ENCODE measurements around the gene DAPK1.

The DAPK1 gene

GRCh38 chr9:87651431-87651830 is 153.8 kb downstream of the DAPK1 start:
- no peak for DNase-seq

- DNase-seq: no peak
Observed at GRCh38 chr9:87653941-87654340, 156.3 kb downstream of the DAPK1 start.

GRCh38 chr9:87655731-87656130 is 158.1 kb downstream of the DAPK1 start:
- no peak for DNase-seq

- DNase-seq: no peak
Observed at GRCh38 chr9:87656485-87656884, 158.8 kb downstream of the DAPK1 start.

GRCh38 chr9:87657190-87657589 is 159.5 kb downstream of the DAPK1 start:
- DNase-seq: no peak

- DNase-seq: no peak
Observed at GRCh38 chr9:87657893-87658292, 160.2 kb downstream of the DAPK1 start.

GRCh38 chr9:87658511-87658910 is 160.8 kb downstream of the DAPK1 start:
- no peak for DNase-seq

GRCh38 chr9:87659534-87660419 is 162.1 kb downstream of the DAPK1 start:
- DNase-seq: no peak

GRCh38 chr9:87661241-87661640 is 163.6 kb downstream of the DAPK1 start:
- no peak for DNase-seq

GRCh38 chr9:87662808-87663528 is 165.3 kb downstream of the DAPK1 start:
- peak; percentile 69 for DNase-seq

GRCh38 chr9:87663556-87663955 is 165.9 kb downstream of the DAPK1 start:
- DNase-seq: no peak

- DNase-seq: no peak
Observed at GRCh38 chr9:87664153-87665060, 166.7 kb downstream of the DAPK1 start.

- no peak for DNase-seq
Observed at GRCh38 chr9:87665505-87665904, 167.8 kb downstream of the DAPK1 start.

- DNase-seq: no peak
Observed at GRCh38 chr9:87667164-87667738, 169.6 kb downstream of the DAPK1 start.

- DNase-seq: no peak
Observed at GRCh38 chr9:87668222-87668621, 170.6 kb downstream of the DAPK1 start.

GRCh38 chr9:87668722-87669121 is 171.1 kb downstream of the DAPK1 start:
- no peak for DNase-seq

GRCh38 chr9:87670572-87671264 is 173.1 kb downstream of the DAPK1 start:
- no peak for DNase-seq

GRCh38 chr9:87671478-87671877 is 173.8 kb downstream of the DAPK1 start:
- no peak for DNase-seq

- DNase-seq: no peak
Observed at GRCh38 chr9:87671925-87672324, 174.3 kb downstream of the DAPK1 start.

- DNase-seq: no peak
Observed at GRCh38 chr9:87672586-87672985, 174.9 kb downstream of the DAPK1 start.

GRCh38 chr9:87673446-87674120 is 175.9 kb downstream of the DAPK1 start:
- no peak for DNase-seq
